Iris pigment epithelial cell (primary cell): ENCODE results near the gene TMEM131.
A peak's percentile ranks its signal among the peaks of the same experiment; 100 is the strongest.

Experiments used
- DNase-seq: peaks from one replicate; pipeline ENCODE4 v3.0.0-alpha.2; 2011; ENCODE audit warnings: low read depth

Gene TMEM131

DNA sequence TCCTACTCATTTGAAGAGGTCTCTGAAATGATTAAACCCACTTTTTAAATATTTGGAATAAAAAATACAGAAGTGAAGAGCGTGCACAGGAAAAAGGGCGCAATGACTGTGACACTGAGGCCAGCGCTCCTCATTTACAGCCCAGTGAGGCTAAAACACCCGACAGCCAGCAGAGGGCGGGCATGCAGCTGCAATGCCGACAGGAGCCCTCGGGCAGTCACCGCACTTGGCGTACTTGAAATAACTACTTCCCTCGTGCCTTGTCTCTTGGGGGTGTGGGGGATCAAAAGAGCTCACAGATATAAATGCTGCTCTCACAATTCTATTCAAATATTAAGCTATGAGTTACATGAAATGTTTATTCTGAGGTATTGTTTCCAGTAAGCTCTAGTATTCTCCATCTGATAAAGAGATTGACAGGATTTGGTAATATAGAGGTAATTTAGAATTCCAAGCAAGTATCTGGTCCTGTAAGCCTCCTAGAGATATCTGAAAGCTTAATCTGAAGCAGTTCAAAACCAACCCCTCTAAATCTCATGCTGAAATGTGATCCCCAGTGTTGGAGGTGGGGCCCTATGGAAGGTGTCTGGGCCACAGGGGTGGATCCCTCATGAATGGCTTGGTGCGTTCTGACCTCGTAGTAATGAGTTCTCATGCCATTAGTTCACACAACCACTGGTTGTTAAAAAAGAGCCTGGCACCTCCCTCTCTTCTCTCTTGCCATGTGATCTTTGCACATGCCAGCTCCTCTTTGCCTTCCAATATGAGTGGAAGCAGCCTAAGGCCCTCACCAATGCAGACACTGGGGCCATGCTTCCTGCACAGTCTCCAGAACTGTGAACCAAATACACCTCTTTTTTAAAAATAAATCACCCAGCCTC is 188.8 kb downstream of the TMEM131 start:
- DNase-seq = peak; percentile 68

DNA sequence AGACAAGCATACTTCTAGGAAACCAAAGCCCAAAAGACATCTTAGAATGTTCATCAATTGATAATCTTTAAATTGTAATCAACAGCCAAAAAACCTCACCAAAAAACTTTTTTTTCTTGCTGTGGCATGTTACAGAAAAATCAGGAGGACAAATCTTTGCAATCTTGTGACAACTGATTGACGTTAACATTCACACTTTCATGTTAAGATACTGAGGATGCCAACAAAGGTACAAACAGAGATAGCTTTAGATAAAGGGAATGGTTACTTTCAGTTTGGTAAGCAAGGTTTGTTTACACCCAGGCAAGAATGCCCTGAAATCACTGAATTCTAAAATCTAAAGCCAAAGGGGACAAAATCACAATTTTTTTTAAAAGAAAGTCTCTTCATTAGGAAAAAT is 190.0 kb downstream of the TMEM131 start:
- no peak for DNase-seq

DNA sequence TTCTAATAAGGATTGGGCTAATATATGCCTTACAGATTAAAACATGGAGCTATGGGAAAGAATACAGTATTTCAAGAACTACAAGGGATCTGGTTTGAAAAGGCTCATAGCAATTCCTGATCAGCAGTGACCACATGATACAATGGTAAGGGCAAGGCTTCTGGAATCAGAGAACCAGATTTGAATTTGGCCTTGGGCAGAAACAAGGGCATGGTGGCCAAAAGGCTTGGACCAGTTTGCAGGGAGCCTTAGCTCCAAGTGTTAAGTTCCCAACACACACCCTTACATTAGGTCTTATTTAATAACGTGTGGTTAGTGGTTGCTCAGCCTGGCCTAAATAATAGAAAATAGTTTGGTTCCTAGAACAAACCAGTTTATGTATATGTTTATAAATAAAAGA is 194.7 kb downstream of the TMEM131 start:
- no peak for DNase-seq

DNA sequence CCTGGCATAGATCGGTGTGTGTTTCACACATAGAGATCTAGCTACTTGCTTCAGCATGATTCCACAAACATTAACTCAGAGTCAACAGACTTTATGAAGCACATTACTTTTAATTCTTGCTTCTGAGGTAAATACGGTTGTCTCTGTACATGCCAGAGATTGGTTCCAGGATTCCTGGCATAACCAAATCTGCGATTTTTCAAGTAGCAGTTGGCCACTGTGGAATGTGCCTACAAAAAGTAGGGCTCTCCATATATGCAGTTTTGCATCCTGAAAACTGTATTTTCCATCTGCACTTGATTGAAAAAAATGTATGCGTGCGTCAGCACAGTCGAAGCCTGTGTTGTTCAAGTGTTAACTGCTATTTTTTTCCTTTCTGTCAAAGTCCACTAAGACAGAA is 197.3 kb downstream of the TMEM131 start:
- DNase-seq = no peak

DNA sequence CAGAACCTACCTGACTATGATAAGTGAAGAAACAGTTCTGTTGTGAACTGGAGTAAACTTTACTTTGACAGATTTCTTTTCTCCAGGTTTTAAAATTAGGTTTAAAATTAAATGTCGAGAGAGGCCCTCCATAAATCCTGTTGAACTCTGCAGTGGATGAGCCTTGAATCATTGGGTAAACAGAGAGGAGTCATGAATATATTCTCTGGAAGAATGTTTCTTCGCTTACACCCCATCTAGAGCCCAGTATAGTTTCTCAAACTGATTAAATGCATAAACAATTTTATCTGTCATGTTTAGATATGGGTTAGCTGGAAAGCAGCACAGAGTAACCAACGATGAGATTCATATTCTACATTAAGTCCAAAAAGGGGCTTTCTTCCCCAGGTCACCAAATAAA is 198.4 kb downstream of the TMEM131 start:
- DNase-seq = no peak

DNA sequence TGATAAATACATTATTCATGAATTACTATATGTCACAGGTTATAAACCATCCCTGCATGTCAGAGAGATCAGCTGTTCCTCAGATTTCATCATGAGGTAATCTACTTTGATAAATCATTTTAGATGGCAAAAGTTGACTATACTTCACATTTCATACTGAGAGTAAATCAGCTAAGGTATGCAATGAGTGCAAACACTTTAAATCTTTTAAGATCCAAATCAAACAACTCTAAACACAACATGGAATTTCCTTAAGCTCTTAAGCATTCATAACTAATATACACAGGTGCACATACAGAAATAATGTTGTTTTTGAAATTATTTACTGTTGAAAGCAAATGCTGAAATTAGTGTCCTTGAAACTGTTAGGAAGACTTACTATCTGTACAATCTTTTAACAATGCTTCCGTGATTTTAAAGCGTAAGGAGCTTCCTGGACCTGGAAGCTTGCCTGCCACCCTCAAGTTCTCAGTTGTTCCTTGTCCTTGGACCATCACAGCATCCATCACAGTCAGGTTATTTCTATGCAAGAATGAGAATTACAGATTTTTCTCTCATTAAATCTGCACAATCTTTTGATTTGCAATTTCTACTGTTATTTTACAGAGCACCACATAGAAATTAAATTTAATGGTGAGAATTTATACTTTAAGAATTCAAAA is 199.2 kb downstream of the TMEM131 start:
- DNase-seq = no peak

DNA sequence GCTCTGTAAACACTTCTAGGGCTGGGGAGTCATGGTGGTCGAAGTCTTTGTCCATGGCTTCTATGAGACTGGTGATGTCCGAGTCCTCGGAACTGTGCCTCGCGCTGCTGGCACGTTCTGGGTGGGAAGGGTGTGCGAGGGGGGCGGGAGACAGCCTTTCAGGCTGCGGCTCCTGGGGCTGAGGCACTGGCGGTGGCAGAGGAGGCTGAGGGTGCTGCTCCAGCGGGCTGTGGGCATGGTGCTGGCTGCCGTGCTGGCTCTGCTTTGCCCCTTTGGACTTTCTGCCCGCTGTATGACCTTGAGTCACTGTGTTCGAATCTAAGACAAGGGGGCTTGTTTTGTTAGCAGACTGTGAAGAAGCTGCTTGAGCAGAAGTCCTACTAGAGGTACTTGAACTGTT is 203.3 kb downstream of the TMEM131 start:
- no peak for DNase-seq

DNA sequence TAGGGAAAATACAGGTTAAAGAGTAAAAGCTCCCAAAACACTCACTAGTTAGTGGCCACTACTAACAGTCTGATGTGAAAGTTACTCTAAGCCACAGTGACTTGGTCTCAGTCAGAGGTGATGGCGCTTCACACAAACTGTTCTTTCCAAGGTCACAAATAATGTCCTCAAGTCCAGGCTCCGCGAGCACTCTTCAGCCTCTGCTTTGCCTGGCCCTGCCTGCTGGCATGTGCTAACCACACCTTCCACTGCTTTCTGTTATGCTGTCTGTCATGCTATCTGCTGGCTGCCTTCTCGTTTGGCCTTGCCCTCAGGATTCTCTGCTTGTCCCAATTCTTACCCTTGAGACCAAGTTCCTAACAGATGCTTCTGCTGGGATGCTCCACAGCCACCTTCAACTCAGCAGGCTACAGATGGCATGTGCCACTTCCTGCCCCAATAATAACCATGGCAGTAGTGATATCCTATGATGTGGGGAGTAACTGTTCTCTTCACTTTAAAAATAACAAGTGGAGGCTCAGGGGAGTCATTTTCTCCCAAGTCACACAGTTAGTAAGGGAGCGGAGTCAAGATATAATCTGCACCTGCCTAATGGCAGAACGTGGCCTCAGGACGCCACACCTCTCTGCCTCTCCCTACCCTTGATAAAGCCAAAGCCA is 206.6 kb downstream of the TMEM131 start:
- DNase-seq = no peak

DNA sequence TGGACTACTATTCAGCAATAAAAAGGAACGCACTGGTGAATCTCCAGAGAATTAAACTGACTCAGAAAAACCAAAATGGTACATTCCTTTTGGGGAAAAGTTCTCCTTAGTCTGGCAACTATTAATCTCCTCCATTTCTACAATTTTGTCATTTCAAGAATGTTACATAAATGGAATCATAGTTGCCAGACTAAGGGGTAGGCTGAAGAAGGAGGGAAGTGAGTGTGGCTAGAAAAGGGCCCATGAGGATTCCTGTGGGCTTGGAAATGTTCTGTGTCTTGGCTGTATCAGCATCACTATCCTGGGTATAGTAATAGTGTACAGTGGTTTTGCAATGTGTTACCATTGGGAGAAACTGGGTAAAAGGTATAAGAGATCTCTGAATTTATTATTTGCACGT is 209.9 kb downstream of the TMEM131 start:
- DNase-seq = no peak

DNA sequence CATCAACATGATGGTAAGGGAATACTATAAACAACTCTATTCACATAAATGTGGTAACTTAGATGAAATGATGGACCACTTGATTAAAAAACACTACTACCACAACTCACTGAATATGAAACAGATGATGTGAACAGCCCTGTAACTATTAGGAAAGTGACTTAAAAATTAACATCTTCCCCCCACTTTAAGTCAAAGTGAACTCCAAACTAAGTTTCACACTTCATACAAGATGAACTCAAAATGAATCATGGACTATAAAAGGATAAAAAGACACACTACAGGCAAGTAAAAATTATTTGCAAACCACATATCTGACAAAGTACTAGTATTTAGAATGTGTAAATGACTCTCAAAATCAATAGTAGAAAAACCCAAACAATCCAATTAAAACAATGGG is 210.8 kb downstream of the TMEM131 start:
- no peak for DNase-seq

DNA sequence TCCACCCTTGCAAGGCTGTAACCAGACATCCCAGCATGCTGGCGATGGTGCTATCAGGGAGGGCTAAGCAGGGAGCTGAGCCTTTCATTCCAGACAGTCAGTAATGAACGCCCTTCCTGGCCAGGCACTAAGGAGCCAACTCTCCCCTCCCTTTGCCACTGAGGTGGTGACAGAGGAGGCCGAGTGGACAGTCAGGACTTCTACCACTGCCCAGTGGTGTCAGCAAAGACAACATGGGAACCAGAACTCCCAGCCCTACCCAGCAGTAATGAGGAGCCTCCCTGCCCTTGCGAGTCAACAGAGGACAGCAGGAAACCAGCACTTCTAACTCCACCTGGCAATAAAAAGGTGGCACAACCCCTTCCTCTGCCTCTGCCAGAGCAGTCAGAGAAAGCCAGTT is 213.8 kb downstream of the TMEM131 start:
- no peak for DNase-seq

DNA sequence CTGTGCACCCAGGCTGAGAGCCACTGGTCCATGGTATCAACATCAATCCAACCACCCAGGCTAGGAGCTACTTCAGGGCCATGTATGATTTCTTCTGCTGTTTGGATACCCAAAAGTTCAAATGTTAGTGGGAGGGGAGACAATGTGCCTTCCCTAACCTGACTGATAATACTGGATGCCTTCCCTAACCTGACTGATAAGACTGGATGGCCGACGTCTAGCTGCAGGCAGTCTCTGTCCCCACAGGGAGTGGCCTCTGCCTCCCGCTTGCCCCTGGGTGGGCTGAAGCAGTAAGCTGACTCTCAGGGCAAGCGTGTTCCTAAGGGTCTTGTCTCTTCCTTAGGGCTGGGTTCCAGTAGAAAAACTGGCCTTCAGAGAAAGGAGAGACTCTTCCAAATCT is 216.6 kb downstream of the TMEM131 start:
- no peak for DNase-seq

DNA sequence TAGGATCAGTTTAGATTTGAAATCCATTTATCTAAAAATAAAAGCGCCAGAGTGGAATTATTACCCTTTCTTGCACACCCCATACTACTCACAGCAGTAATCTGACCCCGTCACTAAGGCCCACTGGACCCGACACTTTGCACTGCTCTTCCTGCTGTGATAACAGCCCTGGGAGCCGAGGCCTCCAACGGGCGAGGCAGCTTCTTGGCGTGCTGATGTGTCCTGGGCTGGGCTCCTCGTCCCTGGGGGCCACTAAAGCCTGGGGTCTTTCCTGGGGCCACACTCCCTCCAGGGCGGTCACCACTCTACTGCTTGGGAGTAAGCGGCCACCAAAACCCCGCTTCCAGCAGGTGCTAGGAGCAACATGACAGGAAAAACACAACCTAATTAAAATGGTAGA is 220.7 kb downstream of the TMEM131 start:
- DNase-seq = no peak

DNA sequence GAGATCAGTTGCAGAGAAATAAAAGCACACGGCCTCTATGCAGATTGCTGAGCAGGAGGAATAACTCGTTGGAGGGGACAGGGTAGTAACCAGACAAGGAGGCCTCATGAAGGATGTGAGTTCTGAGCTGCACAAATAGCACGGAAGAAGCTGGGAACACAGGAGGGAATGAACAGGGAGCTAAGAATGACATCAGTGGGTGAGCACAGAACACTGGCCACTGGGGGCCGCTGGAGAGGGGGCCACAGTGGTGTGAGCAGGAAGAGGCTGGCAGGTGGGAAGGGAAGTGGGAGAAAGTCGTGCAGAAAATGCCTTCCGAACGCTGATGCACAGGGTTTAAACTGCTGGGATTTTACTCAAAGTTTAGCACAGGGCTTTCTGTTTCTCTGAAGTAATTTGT is 221.3 kb downstream of the TMEM131 start:
- DNase-seq = peak; percentile 35

DNA sequence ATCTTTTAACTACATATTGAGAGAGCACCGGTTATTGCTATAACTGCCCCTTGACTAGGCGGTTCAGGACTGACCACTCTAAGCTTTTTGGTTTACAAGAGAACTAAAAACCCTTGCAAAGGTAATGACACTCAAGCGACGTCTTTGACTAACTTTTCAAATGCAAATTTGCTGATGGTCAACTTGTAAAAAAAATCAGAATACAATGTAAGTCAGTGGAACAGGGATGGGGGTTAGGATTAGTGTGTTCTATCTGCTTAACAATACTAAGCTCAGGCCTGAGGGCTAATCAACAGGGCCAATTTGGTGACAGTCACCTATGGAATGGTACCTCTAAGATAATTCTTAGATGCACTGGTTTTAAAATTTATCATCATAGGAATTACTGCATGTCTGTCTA is 225.3 kb downstream of the TMEM131 start:
- DNase-seq = no peak

DNA sequence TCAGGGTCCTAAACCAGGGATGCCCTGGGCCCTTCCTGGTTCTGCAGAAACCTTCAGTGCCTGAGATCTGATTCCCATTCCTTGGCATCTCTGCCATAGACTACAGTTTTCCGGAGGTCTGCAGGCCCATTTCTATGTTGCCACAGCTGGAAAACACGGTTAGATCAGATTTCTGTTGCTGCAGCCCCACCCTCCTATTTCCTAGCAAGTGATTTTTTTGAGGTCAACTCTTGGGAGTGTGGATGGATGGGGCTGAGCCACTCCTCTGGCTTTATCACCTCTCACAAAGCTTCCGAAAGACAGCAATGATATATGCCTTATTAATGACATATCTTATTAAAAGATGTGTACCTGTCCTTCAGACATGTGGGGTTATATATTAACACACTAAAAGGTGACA is 226.0 kb downstream of the TMEM131 start:
- no peak for DNase-seq

DNA sequence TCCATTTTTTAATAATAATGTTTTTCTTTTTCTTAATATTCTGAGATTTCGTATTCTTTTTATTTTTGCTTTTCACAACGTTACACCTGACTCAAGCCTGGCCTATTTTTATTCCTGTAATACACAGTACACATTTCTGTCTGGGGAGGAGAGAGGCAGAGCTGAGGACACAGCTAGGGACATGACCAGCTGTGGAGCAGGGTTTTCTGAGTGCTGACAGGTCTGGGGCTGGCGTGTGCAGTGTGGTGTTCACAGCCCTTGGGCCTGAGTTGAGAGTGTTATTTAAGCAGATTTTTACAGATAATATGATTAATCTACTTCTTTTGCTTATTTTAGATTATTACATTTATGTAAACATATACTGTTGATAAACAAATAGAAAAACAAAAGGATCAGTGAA is 226.4 kb downstream of the TMEM131 start:
- DNase-seq = no peak

DNA sequence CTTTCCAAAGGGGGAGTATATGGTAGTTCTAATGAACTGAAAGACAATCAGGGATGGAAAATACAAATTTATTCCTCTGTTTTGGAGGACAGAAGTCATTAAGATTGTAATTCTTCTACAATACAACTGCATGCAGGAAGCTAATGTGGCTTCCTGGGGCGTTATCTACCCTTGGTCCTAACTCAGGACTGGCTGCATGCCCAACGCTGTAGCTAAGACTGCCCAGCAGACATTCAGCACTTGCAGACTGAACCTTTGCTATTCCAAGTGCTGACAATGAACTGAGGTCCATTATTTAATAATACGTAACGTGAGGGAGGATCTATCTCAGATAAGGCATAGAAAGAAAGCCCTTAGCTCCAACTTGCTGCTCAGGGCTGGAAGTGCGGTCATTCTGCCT is 229.2 kb downstream of the TMEM131 start:
- no peak for DNase-seq

DNA sequence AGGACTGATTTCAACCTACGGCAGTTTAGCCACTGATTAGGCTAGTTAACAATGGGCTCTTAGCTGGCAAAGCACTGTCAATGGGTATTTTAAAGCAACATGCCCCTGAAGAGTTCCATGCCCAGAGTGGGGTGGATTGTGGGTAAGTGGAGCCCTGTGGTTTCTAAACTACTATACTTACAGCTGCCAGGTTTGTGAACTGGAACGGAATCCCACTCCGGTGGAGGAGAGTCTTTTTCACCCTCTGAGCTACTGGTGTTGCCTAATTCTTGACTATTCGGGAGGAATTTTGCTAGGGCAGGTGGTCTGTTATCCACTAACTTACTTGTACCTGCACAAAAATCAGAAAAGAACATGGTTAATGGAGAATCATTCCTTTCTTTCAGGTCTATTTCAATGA is 229.8 kb downstream of the TMEM131 start:
- DNase-seq = no peak

DNA sequence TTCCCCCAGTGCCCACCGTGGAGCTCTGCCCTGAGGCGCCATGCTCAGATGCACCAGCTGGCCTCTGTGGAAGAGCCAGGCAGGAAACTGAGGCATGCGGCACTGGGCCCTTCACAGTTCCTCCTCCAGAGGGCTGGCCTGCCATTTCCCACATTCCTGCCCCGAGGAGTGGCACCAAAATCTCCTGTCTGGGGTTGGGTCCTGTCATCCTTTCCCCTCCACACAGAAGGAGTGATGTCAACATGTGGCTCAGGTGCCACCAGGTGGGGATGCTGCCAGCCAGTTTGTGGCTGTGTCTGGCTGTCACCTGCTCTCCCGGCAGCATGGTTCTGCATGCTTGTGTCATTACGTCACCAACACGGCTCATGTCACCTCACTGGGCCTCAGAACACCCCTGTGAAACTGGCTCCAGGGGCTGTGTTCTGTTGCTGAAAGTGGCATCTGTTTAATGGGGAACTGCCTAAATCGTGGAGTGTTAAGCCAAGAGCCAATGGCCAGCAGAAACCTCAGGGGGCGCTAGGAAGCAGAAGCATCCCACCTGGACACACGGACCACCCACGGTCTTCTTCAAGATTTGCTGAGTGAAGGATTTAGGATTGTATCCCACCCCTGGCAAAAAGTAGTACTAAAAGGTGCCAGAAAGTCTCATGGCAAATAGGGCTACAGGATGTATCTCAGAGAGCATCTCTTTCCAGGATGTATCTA is 231.0 kb downstream of the TMEM131 start:
- DNase-seq = no peak

DNA sequence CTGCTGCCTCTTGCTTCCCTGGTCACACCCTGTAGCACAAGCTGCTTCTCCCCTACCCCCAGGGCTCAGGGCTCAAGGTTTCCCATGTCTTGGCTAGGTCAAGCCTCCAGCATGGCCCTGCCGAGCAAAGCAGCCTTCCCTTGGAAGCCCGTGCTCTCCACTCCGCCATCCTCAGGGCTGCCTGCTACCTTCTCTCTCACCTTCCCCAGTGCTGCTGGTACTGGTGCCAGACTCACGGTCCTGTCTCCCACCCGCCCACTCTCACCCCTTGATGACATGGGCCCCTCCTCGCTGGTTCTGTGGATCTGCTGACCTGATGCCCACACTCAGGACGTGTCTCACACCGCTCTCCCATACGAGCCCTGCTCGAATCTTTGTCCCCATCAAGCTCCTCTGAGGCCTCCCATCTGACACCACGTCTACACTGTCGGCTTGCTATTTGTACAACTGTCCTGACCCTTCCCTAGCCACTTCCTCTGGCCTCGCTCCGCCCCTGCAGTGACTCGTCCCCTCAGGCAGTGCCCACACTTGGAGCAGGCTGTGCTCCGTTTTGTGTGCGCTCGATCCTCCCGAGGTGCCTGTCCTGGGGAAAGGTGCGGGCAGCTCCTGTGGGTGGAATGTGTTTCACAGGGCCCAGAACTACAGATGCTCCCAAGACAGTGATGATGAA is 232.4 kb downstream of the TMEM131 start:
- no peak for DNase-seq

DNA sequence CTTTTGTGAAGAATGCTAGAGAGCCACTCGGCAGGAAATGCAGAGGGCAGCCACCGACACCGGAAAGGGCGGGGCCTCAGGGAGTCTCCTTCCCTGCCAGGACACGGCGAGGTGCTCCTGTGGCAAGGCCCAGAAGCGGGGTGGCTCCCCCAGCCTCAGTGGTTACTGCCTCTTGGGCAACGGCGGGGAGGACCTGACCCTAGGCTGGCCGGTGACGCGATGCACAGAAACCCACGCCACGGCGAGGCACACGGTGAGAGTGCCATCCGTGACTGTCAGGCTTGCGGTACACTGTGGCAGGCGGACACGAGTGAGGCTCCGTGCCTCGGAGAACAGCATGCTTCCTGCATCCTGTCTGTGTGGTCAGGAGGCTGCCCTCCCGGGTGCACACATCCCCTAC is 234.6 kb downstream of the TMEM131 start:
- DNase-seq = no peak
